ENCODE results near the gene RBMS3. TPM values are rescaled to one million over a fixed set of nuclear protein-coding genes. Genes with fewer than 3 reads are reported as not detected.

The RBMS3 gene
- total RNA-seq, 1 experiment from 2014 or later, result 8.7 TPM

- Mint-ChIP-seq H3K4me3 (no peak overlapping the region), H3K36me3 (peaks cover 4% of the 10 kb centered on the region), H3K27ac (no peak overlapping the region), H3K4me1 (peaks cover 35% of the 10 kb centered on the region), H3K27me3 (ENCODE audit: low read depth) (no peaks in the 10 kb centered on the region), H3K9me3 (peaks cover 8% of the 10 kb centered on the region)
- ATAC-seq, result no peak
- no peak for DNase-seq (ENCODE audit: low spot score)
- CTCF ChIA-PET, result no interaction called here
- POLR2A ChIA-PET, result no interaction called here
- TF ChIP-seq, protein P1, sequence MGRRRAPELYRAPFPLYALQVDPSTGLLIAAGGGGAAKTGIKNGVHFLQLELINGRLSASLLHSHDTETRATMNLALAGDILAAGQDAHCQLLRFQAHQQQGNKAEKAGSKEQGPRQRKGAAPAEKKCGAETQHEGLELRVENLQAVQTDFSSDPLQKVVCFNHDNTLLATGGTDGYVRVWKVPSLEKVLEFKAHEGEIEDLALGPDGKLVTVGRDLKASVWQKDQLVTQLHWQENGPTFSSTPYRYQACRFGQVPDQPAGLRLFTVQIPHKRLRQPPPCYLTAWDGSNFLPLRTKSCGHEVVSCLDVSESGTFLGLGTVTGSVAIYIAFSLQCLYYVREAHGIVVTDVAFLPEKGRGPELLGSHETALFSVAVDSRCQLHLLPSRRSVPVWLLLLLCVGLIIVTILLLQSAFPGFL (CRISPR knock-in tag; IDR thresholded peaks at IDR 0.05; ENCODE audit: borderline replicate concordance), result no peak
- TF ChIP-seq ZNF281 (CRISPR knock-in tag; IDR thresholded peaks at IDR 0.05) (no peak), TP53 (CRISPR knock-in tag; IDR thresholded peaks at IDR 0.05) (no peak), ZNF396 (CRISPR knock-in tag; IDR thresholded peaks at IDR 0.05; ENCODE audit: borderline replicate concordance) (no peak), PRRX2 (CRISPR knock-in tag; IDR thresholded peaks at IDR 0.05) (no peak), CREM (CRISPR knock-in tag; IDR thresholded peaks at IDR 0.05) (no peak)
- TF ChIP-seq, protein P2, sequence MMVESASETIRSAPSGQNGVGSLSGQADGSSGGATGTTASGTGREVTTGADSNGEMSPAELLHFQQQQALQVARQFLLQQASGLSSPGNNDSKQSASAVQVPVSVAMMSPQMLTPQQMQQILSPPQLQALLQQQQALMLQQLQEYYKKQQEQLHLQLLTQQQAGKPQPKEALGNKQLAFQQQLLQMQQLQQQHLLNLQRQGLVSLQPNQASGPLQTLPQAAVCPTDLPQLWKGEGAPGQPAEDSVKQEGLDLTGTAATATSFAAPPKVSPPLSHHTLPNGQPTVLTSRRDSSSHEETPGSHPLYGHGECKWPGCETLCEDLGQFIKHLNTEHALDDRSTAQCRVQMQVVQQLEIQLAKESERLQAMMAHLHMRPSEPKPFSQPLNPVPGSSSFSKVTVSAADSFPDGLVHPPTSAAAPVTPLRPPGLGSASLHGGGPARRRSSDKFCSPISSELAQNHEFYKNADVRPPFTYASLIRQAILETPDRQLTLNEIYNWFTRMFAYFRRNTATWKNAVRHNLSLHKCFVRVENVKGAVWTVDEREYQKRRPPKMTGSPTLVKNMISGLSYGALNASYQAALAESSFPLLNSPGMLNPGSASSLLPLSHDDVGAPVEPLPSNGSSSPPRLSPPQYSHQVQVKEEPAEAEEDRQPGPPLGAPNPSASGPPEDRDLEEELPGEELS (CRISPR knock-in tag; IDR thresholded peaks at IDR 0.05), result no peak
Measured at GRCh38 chr3:29695201-29695600, 414.3 kb downstream of the RBMS3 start.

- Mint-ChIP-seq H3K36me3 (peaks cover 9% of the 10 kb centered on the region), H3K4me3 (no peak overlapping the region), H3K9me3 (peaks cover 13% of the 10 kb centered on the region), H3K27me3 (ENCODE audit: low read depth) (no peaks in the 10 kb centered on the region), H3K27ac (peak overlapping the region; percentile 36; the same call in 1 of the 2 replicates), H3K4me1 (peaks cover 35% of the 10 kb centered on the region)
- TF ChIP-seq NFE2L1 (CRISPR knock-in tag; IDR thresholded peaks at IDR 0.05) (no peak), MYBL2 (CRISPR knock-in tag; IDR thresholded peaks at IDR 0.05) (no peak), TEAD4 (CRISPR knock-in tag; IDR thresholded peaks at IDR 0.05) (no peak), ZNF263 (CRISPR knock-in tag; IDR thresholded peaks at IDR 0.05; ENCODE audit: low read depth) (no peak), SP1 (CRISPR knock-in tag; conservative IDR thresholded peaks at IDR 0.05) (no peak), CREM (CRISPR knock-in tag; IDR thresholded peaks at IDR 0.05) (no peak), KAT7 (CRISPR knock-in tag; IDR thresholded peaks at IDR 0.05; ENCODE audit: borderline replicate concordance) (no peak), SMAD3 (CRISPR knock-in tag; IDR thresholded peaks at IDR 0.05; ENCODE audit: borderline replicate concordance) (no peak), TEAD1 (CRISPR knock-in tag; IDR thresholded peaks at IDR 0.05) (no peak)
- TF ChIP-seq, protein P3, sequence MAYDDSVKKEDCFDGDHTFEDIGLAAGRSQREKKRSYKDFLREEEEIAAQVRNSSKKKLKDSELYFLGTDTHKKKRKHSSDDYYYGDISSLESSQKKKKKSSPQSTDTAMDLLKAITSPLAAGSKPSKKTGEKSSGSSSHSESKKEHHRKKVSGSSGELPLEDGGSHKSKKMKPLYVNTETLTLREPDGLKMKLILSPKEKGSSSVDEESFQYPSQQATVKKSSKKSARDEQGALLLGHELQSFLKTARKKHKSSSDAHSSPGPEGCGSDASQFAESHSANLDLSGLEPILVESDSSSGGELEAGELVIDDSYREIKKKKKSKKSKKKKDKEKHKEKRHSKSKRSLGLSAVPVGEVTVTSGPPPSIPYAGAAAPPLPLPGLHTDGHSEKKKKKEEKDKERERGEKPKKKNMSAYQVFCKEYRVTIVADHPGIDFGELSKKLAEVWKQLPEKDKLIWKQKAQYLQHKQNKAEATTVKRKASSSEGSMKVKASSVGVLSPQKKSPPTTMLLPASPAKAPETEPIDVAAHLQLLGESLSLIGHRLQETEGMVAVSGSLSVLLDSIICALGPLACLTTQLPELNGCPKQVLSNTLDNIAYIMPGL (CRISPR knock-in tag; IDR thresholded peaks at IDR 0.05), result no peak
- TF ChIP-seq, protein P2 (CRISPR knock-in tag; IDR thresholded peaks at IDR 0.05), result no peak
- DNase-seq (ENCODE audit: low spot score) (no peak), ATAC-seq (no peak)
- ChIA-PET CTCF (no interaction called here), POLR2A (no interaction called here)
Measured at GRCh38 chr3:29695643-29696198, 414.9 kb downstream of the RBMS3 start.

Data from WTC11 (cell line).